ENCODE data around the gene WLS.
"Not testable (repeated sequence)": the region's sequence is repeated elsewhere in the genome, so short reads cannot be mapped to it uniquely, and the experiment has no call there.

Gene WLS

GRCh38 chr1:68168545-68169171 is 63.7 kb downstream of the WLS start:
- DNase-seq (ENCODE audit: low read depth in 1 of 2, low spot score in 1 of 2): no peak

- DNase-seq (ENCODE audit: low read depth in 1 of 2, low spot score in 1 of 2): no peak
Measured at GRCh38 chr1:68167211-68167610, 65.1 kb downstream of the WLS start.

DNA sequence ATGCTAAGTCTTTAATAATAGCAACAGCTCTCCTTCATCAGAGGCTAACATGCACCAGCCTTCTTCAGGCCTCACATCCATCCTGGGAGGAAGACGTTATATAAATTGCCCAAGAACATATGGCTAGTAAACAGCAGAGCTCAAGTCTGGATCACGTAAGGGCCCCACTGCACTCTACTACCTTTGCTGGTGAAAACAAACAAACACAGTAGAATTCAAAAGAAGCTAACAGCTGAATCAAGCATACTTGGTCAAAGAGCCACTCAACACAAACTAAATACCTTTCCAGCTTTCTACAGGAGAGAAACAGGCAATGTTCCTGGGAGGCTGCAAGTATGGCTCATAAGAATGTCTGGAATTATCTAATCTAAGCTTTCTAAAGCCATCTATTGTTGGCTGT is 66.0 kb downstream of the WLS start:
- no peak for DNase-seq (ENCODE audit: low read depth in 1 of 2, low spot score in 1 of 2)

DNA sequence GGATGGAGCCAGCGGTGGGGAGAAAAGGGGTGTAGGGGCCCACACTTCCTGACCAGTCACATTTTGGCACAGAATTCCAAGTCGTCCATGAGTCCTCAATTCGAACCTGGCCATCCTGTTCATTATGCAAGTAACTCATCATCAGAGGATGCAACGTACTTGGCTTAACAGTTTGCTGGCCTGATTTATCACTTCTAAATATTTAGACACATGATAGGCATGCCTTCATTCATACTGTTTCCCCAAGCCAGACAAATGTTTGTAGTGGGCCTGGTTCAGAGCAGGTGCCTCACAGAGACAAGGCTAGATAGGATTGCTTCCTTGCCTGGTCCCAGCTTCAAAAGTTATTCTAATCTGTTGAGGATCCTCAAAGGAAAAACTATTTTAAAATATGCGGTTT is 66.7 kb downstream of the WLS start:
- DNase-seq (ENCODE audit: low read depth in 1 of 2, low spot score in 1 of 2): no peak

GRCh38 chr1:68164918-68165317 is 67.4 kb downstream of the WLS start:
- no peak for DNase-seq (ENCODE audit: low read depth in 1 of 2, low spot score in 1 of 2)

- DNase-seq (ENCODE audit: low read depth in 1 of 2, low spot score in 1 of 2): no peak
Measured at GRCh38 chr1:68163220-68163619, 69.1 kb downstream of the WLS start.

DNA sequence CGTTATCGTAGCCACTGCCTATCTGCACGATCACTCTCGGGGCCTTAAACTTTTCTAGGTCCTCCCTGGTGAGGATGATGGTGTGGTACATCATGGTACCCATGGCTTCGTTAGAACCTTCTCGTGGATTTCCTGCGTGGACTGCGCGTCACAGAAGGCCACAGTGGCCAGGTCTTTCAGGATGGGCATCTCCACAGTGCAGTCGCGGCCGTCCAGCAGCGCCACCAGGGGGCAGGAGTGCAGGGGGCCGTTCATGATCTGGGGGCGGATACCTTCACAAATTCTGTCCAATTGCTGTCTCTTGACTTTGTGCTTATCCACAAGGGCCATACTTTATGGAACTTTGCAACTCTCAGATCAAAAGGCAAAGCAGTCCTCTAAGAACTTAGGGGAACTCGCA is 69.6 kb downstream of the WLS start:
- no peak for DNase-seq (ENCODE audit: low read depth in 1 of 2, low spot score in 1 of 2)

- DNase-seq (ENCODE audit: low read depth in 1 of 2, low spot score in 1 of 2): not testable (repeated sequence)
Measured at GRCh38 chr1:68161672-68162071, 70.7 kb downstream of the WLS start.

- DNase-seq (ENCODE audit: low read depth in 1 of 2, low spot score in 1 of 2): not testable (repeated sequence)
Measured at GRCh38 chr1:68160935-68161334, 71.4 kb downstream of the WLS start.

DNA sequence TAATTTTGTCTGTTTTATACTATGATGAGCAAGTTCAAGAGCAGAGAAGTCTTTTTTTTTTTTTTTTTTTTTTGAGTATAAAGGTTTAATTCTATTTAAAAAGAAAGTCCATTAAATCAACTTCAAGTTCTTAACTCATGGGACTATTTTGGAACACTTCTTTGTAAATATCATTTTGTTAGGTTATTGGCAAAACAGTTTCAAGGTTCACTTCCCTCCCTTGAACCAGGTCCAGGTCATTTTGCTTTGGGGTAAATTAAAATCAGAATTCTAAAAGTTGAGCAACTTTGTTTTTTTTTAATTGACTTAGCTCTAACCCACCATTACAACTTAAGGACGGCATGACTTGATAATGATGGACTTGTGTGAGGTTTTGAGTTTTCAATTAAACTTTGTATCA is 72.3 kb downstream of the WLS start:
- no peak for DNase-seq (ENCODE audit: low read depth in 1 of 2, low spot score in 1 of 2)

DNA sequence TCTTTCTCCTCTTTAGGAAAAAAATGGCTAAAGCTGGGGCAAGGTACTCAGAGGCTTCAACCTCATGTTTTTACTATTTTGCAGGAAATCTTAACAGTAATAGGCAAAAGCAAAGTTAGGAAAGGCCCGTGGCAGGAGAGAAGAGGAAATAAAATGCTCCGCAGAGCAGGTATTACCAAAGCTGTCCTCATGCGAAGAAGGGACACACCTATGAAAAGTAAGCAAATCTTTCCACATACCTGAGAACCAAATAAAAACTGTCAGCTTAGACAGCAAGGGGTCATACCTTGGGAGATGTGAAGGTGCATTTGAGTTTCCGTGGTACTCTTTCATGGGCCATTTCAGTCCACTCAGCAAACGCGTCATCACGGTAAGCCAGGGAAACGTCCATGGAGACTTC is 73.5 kb downstream of the WLS start:
- DNase-seq (ENCODE audit: low read depth in 1 of 2, low spot score in 1 of 2): no peak

DNA sequence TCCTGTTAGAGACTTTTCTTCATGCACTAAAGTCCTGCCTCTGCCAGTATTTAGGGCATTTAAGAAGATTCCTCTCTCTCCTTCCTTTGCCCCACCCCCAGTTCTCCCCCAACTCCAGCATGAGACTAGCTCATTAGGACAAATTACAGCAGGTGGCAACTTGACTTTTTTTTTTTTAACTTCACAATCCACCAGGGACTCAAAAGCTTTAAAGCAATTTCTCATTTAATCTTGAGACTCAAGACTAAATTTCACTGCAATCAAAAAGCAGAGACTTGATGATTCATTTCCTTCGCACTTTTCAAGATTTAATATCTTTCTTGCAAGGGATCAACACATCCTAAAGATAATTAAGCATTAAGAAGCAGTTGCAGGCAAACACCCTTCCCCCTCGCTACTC is 74.9 kb downstream of the WLS start:
- no peak for DNase-seq (ENCODE audit: low read depth in 1 of 2, low spot score in 1 of 2)

DNA sequence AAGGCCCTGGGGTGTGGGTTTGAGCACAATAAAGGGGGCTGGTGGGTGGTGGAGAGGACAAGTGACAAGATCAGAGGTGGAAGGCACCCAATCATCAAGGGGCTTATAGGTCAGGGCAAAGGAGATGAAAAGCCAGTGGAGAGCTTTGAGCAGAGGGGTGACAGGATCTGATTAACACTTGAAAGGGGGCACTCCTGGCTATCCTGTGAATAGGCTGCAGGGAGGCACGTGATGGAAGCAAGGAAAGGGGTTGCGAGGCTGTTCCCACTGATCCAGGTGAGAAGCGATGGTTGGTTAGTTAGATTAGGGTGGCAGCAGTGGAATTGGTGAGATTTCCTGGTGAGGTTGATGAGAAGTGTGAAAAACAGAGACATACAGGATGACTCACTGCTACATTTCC is 80.6 kb downstream of the WLS start:
- DNase-seq (ENCODE audit: low read depth in 1 of 2, low spot score in 1 of 2): no peak

- DNase-seq (ENCODE audit: low read depth in 1 of 2, low spot score in 1 of 2): no peak
Measured at GRCh38 chr1:68149907-68150306, 82.4 kb downstream of the WLS start.

GRCh38 chr1:68149110-68149798 is 83.1 kb downstream of the WLS start:
- no peak for DNase-seq (ENCODE audit: low read depth in 1 of 2, low spot score in 1 of 2)

- DNase-seq (ENCODE audit: low read depth in 1 of 2, low spot score in 1 of 2): no peak
Measured at GRCh38 chr1:68148631-68149030, 83.7 kb downstream of the WLS start.

DNA sequence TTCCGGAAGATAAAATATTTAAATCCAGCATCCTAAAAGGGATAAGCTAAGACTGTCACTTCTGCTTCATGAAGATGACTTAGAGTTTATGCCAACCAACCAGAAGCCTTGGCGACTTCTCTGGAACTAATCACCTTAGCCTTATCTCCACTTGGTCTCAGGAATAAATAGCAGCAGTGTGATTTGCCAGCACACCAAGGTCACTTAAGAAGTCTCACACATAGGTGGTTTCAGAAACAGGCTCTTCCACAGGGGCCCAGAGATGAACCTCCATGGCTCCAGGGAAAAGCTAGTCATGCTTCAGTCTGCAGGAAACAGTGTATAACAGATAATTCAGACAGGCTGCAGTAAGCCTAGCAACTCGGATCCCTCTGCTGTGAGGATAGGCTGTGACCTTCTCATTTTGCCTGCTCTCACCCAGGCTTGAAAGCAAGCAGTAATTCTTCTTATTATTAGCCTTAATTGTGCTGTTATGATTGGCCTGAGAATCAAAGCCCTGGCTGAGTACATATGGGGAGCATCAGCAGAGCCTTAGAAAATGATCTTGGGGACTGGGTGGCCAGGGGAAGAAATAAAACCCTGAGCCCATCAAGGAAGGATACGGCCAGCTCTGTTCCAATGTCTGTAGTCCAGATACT is 84.7 kb downstream of the WLS start:
- no peak for DNase-seq (ENCODE audit: low read depth in 1 of 2, low spot score in 1 of 2)

DNA sequence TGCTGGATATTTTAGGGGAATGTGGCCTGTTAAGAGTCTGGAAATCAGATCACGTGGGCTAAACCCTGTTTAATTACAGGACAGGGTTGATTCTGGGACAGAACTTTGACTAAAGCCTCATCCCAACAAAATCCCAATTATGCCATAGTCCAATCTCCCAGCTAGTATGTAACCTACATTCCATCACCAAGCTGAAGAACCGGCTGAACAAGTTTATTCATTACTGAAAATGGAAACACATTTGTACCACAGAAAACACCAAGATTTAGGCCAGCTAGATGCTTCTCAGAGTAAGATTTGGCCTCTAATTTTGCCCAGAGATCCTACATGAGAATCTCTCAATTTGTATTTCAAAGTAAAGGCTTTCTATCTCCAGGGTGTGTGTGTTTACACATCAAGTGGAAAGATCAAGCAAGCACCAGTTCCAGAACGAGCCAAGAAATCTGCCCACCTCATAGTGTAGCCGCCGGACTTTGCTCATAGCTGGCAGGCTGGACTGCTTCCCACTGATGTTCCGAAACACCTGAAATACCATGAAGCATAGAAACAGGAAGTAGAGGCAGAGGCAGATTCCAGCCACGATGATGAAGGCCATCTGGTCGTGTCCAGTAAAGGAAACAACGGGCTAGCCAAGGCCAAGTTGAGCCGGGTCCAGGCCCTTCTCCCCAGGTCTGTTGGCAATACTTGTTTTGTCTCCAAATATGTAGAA is 86.8 kb downstream of the WLS start:
- no peak for DNase-seq (ENCODE audit: low read depth in 1 of 2, low spot score in 1 of 2)

DNA sequence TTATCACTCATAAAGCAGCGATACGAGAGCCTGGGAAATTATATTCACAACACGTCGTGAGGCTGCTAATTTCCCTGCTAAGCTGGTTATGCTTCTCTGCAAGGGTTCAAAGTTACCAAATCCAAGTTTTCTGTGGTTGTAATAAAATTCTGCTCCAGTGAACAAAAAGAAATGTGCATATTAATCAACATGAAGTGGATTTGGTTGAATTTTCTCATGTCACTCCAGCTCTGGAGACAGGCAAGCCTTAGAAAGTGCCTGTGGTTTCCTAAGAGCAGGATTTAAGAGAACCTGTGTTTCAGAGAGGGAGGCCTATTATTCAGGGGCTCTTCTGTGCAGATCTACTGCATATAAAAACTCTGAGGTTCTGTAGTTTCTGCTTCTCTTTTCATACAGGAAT is 87.5 kb downstream of the WLS start:
- no peak for DNase-seq (ENCODE audit: low read depth in 1 of 2, low spot score in 1 of 2)

DNA sequence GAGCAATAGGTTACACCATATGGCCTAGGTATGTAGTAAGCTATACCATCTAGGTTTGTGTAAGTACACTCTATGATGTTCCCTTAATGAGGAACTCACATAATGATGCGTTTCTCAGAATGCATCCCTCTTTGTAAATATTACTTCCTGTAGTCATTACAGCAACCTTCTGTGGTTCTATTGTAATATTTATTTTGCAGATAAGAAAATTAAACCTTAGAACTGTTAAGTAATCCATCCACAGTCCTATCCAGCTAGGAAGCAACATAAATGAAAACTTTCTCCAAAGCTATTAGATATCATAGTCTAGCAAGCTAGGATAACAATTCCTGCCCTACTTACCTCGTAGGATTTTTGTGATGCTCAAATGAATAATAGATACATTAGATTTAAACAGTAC is 88.7 kb downstream of the WLS start:
- no peak for DNase-seq (ENCODE audit: low read depth in 1 of 2, low spot score in 1 of 2)

DNA sequence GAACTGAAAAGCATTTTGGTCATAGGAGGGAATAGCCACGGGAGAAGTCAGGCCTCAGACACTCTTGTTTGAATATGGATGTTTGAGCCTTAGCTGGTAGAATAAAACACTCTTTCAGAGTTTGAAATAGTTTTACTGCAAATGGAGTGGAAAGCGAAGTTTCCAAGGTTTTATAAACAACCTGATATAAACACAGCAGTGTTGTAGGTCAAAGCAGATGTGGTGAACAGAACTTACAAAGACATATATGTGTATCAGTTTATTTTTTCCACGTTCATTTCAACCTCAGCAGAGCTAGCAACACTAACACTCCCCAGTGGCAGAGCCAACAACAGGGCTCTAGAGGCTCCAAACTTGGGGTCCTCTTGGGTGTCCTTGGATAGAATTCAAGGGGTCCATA is 89.9 kb downstream of the WLS start:
- no peak for DNase-seq (ENCODE audit: low read depth in 1 of 2, low spot score in 1 of 2)

DNA sequence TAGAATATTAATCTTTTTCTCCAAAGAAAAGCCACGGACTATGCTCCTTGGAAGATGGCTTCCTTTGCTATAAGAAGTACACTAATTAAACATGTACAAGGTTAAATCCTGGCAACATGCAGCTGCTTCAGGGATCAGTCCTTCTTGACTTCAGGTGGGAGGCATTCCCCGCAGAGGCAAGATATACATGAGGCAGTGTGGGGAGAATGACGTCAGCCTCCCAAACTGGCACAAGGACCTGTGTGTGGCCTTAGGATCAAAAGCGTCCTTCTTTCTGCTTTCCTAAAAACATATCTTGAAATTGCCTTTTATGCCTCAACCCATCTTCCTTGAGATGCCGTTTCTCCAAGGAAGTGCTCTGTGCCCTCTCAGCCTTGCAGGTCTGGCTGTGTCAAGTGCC is 90.3 kb downstream of the WLS start:
- no peak for DNase-seq (ENCODE audit: low read depth in 1 of 2, low spot score in 1 of 2)

All from activated T-helper 1 cell treated with anti-CD3 and anti-CD28 coated beads, Interleukin-2, amount 50 U/mL, for 16 hours (primary cell).